Activated CD4-positive, alpha-beta memory T cell treated with anti-CD3 and anti-CD28 coated beads for 36 hours (primary cell): ENCODE measurements around the gene SERPINA12. TPM values are rescaled to one million over a fixed set of nuclear protein-coding genes. Genes with fewer than 3 reads are reported as not detected.

ENCODE experiments used
- CTCF ChIA-PET: fragments of 350-600 bp; sonication (Branson Sonifier 250); formaldehyde crosslinking; loops from one replicate; lab custom pipeline; 2021; ENCODE audit warnings: antibody characterized with exemption, inconsistent platforms; lab: Charles Lee
- POLR2A ChIA-PET: fragments of 350-600 bp; sonication (Branson Sonifier 250); formaldehyde crosslinking; loops from one replicate; lab custom pipeline; 2021; ENCODE audit warnings: antibody characterized with exemption; lab: Charles Lee
- DNase-seq: peaks from one replicate; pipeline ENCODE4 v3.0.0-alpha.2; 2020
- H3K27ac Mint-ChIP-seq: one replicate; pipeline ENCODE4 v1.8.0; 2021; ENCODE audit warnings: mixed read lengths
- H3K27me3 Mint-ChIP-seq: one replicate; pipeline ENCODE4 v1.8.0; 2021; ENCODE audit warnings: mixed read lengths
- H3K36me3 Mint-ChIP-seq: one replicate; pipeline ENCODE4 v1.8.0; 2021; ENCODE audit warnings: mixed read lengths
- H3K4me1 Mint-ChIP-seq: one replicate; pipeline ENCODE4 v1.8.0; 2021; ENCODE audit warnings: low read depth, mixed read lengths
- H3K4me3 Mint-ChIP-seq: one replicate; pipeline ENCODE4 v1.8.0; 2021; ENCODE audit warnings: mild to moderate bottlenecking, mixed read lengths
- H3K9me3 Mint-ChIP-seq: one replicate; pipeline ENCODE4 v1.8.0; 2021; ENCODE audit warnings: mixed read lengths
- intact Hi-C: fragments of 100-400 bp; cut with micrococcal nuclease; formaldehyde crosslinking; loops from one replicate; pipeline ENCODE4 v1.15.1; 2023
- total RNA-seq, 2 experiments: library from RNA; stranded (reverse); gene quantifications; one replicate each; pipeline ENCODE4 v1.2.3, GENCODE V29; 2021

SERPINA12 gene
- total RNA-seq, 2 experiments from 2014 or later: not detected

GRCh38 chr14:94543449-94544124 is 34.3 kb upstream of the SERPINA12 start:
- intact Hi-C loops: no loop called here
- ChIA-PET CTCF (interaction anchor here (1.2 kb wide), 1 partner anchor 57 kb away, joined by 5 read pairs; no protein-coding TSS in a partner anchor), POLR2A (no interaction called here)
- no peak for DNase-seq
- peaks cover 16% of the 10 kb centered on the region for H3K27me3 Mint-ChIP-seq
- H3K9me3 Mint-ChIP-seq: peaks cover 2% of the 10 kb centered on the region
- no peak overlapping the region for H3K4me3 Mint-ChIP-seq
- no peaks in the 10 kb centered on the region for H3K4me1 Mint-ChIP-seq
- no peak overlapping the region for H3K27ac Mint-ChIP-seq
- no peaks in the 10 kb centered on the region for H3K36me3 Mint-ChIP-seq

- Mint-ChIP-seq H3K27me3 (peaks cover 19% of the 10 kb centered on the region), H3K27ac (no peak overlapping the region), H3K9me3 (peaks cover 2% of the 10 kb centered on the region), H3K4me1 (no peaks in the 10 kb centered on the region), H3K36me3 (no peaks in the 10 kb centered on the region), H3K4me3 (no peak overlapping the region)
- DNase-seq: no peak
- CTCF ChIA-PET: interaction anchor here (1.2 kb wide), 1 partner anchor 56 kb away, joined by 5 read pairs; no protein-coding TSS in a partner anchor
- intact Hi-C loops: no loop called here
- POLR2A ChIA-PET: no interaction called here
Observed at GRCh38 chr14:94542811-94543440, 33.7 kb upstream of the SERPINA12 start.

DNA sequence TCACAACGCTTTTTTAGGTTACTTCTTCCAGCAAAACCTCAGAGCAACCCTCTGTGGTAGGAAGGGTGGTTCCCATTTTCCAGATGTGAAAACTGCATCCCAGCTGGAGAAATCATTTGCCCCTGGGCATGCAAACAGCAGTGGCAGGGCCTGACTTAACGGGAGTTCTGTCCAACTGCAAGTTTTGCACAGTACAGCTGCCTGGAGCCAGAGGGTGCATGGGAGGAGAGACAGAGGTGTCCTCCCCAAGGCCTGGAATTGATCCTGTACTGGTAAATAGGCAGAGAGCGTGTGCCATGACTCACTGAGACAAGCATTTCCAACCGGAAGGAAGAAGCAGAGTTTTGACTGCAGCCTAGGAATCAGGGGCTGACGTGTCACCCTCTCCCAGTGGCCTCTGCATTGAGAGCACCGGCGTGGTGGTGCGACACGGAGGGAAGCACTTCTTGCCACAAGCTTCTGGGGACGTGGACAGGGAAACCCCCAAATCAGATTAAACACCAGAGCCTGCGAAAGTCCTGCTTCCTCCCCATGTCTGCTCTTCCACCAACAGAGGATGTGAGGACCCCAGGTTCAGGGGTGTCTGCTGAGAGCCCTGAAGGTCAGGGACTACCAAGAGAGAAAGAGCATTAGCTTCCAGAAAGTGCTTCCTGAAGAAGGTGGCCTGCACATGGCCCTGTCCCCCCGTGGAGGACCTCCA is 33.0 kb upstream of the SERPINA12 start:
- no peak for DNase-seq
- Mint-ChIP-seq H3K4me3 (no peak overlapping the region), H3K27me3 (peaks cover 20% of the 10 kb centered on the region), H3K9me3 (peaks cover 2% of the 10 kb centered on the region), H3K36me3 (no peaks in the 10 kb centered on the region), H3K27ac (no peak overlapping the region), H3K4me1 (no peaks in the 10 kb centered on the region)
- intact Hi-C loops: no loop called here
- ChIA-PET CTCF (interaction anchor here (1.2 kb wide), 1 partner anchor 56 kb away, joined by 5 read pairs; no protein-coding TSS in a partner anchor), POLR2A (no interaction called here)

- ChIA-PET POLR2A (no interaction called here), CTCF (interaction anchor here (0.6 to 1.2 kb wide), 2 partner anchors 8 to 109 kb away, joined by 3 read pairs; no protein-coding TSS in a partner anchor)
- Mint-ChIP-seq H3K27ac (no peak overlapping the region), H3K4me3 (no peak overlapping the region), H3K36me3 (no peaks in the 10 kb centered on the region), H3K9me3 (no peaks in the 10 kb centered on the region), H3K27me3 (peaks cover 20% of the 10 kb centered on the region), H3K4me1 (no peaks in the 10 kb centered on the region)
- DNase-seq: no peak
- intact Hi-C loops: no loop called here
Observed at GRCh38 chr14:94541234-94541975, 32.1 kb upstream of the SERPINA12 start.

DNA sequence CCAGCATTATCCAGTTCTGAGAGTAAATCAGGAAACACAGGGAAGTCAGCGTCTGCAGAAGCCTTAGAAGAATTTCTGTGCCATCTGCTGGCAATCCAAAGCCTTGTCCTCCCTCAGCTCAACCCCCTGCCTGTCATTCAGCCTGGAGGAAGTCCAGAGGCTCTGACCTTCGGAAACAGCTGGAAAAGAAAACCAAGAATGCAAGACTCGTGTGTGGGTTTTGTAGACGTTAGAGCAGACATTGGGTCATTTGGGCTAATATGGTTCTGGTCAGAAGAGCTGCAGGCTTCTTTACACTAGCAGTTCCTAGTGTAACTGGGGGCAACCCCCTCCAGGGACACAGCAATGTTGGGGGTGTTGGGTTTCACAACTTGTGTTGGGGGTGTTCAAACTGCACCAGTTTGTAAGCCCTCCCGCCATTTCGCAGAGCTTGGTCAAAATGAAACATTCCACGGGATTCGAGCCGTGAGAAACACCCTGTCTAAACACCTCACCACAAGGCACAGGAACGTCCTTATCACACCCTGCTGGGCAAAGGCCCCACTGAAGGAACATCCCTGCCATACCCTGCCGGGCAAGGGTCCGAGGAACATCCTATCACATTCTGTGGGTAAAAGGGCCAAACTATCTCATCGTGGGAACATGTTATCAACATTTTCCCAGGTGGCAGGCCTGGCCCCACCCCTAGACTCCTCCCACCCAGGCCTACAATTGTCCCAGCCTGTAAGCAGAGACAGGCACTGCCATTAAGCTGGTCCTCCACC is 30.9 kb upstream of the SERPINA12 start:
- POLR2A ChIA-PET: interaction anchor here (0.6 kb wide), 1 partner anchor 882 kb away, joined by 4 read pairs; no protein-coding TSS in a partner anchor
- H3K36me3 Mint-ChIP-seq: no peaks in the 10 kb centered on the region
- intact Hi-C loops: no loop called here
- DNase-seq: no peak
- H3K4me3 Mint-ChIP-seq: no peak overlapping the region
- CTCF ChIA-PET: interaction anchor here (0.8 to 1.2 kb wide), 2 partner anchors 9 kb away, joined by 3 read pairs; no protein-coding TSS in a partner anchor
- H3K27ac Mint-ChIP-seq: no peak overlapping the region
- H3K27me3 Mint-ChIP-seq: peaks cover 16% of the 10 kb centered on the region
- H3K4me1 Mint-ChIP-seq: no peaks in the 10 kb centered on the region
- H3K9me3 Mint-ChIP-seq: no peaks in the 10 kb centered on the region

- Mint-ChIP-seq H3K9me3 (no peaks in the 10 kb centered on the region), H3K4me1 (no peaks in the 10 kb centered on the region), H3K36me3 (no peaks in the 10 kb centered on the region), H3K27me3 (peaks cover 16% of the 10 kb centered on the region), H3K27ac (no peak overlapping the region), H3K4me3 (no peak overlapping the region)
- ChIA-PET CTCF (interaction anchor here (0.8 to 2.0 kb wide), 2 partner anchors 10 kb away, joined by 3 to 11 read pairs; no protein-coding TSS in a partner anchor), POLR2A (no interaction called here)
- intact Hi-C loops: no loop called here
- DNase-seq: no peak
Observed at GRCh38 chr14:94539181-94539580, 29.9 kb upstream of the SERPINA12 start.

DNA sequence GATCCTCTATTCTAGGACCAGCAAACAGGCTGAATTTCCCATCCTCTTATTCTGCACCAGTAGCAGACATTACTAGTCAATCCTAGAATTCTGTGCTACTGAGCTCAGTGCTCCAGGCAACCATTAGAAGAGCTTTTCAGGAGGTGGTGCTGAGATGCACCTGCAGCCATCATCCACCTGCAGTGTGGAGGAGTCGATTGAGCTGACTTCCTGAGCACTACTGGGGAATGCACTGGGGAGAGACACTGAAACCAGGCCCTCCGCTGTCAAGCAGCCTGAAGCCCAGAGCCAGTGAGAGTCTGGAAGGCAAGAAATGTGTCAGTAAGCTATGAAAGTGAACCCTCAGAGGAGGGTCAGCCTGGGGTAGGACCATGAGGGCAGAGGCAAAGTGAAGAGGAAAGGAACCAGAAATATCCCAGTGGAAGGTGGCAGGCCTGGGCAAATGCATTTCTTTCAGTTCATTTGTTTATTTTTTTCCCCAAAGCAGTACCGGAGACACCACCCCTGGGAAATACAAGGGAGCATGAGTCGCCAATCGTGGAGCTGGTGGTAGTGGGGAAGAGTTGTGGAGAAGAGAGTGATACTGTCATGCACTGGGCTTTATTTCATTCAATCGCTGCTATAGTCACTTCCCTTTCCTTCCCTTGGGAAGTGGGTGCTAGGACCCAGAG is 28.9 kb upstream of the SERPINA12 start:
- Mint-ChIP-seq H3K27me3 (peaks cover 22% of the 10 kb centered on the region), H3K27ac (no peak overlapping the region), H3K4me1 (no peaks in the 10 kb centered on the region), H3K36me3 (no peaks in the 10 kb centered on the region), H3K9me3 (no peaks in the 10 kb centered on the region), H3K4me3 (no peak overlapping the region)
- intact Hi-C loops: no loop called here
- POLR2A ChIA-PET: no interaction called here
- CTCF ChIA-PET: interaction anchor here (2.0 kb wide), 1 partner anchor 11 kb away, joined by 11 read pairs; no protein-coding TSS in a partner anchor
- DNase-seq: no peak

DNA sequence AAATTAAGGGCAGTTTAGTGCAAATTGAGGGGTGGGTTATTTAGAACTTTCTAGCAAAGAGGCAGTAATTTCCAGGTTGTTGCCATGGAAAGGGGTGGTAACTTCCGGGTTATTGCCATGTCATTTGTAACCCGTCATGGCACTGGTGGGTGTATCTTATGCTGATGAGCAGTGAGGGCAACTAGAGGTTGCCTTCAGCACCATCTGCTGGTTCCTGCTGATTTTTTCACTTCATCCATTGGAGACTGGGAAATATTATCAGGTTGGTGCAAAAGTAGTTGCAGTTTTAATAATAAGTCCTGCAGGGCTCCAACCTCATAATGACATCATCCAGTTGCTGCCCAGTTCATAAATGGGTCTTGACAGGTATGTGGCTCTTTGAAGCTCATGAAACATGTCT is 27.6 kb upstream of the SERPINA12 start:
- no peak overlapping the region for H3K27ac Mint-ChIP-seq
- no peaks in the 10 kb centered on the region for H3K4me1 Mint-ChIP-seq
- CTCF ChIA-PET: no interaction called here
- no peaks in the 10 kb centered on the region for H3K36me3 Mint-ChIP-seq
- peaks cover 20% of the 10 kb centered on the region for H3K27me3 Mint-ChIP-seq
- no peaks in the 10 kb centered on the region for H3K9me3 Mint-ChIP-seq
- no peak for DNase-seq
- intact Hi-C loops: no loop called here
- H3K4me3 Mint-ChIP-seq: no peak overlapping the region
- POLR2A ChIA-PET: no interaction called here

DNA sequence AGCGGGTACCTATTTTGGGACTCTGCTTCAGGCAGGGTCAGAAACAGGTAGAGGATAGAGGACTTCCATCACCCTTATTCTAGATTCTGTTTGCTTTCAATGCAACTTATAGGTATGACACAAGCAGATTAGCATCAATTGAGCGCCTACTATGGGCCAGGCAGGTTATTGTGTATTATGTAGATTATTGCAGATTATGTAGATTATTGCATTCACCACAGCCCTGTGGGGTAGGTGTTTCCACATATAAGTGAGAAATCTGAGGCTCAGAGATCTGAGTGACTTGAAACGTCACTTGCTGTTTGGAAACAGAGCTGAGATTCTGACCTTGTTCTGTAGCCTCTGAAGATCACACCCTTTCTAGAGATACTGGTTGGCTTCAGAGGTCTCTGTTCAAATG is 26.2 kb upstream of the SERPINA12 start:
- CTCF ChIA-PET: interaction anchor here (2.6 kb wide), 1 partner anchor 14 kb away, joined by 7 read pairs; no protein-coding TSS in a partner anchor
- POLR2A ChIA-PET: no interaction called here
- Mint-ChIP-seq H3K4me1 (no peaks in the 10 kb centered on the region), H3K27ac (no peak overlapping the region), H3K4me3 (no peak overlapping the region), H3K27me3 (peaks cover 22% of the 10 kb centered on the region), H3K36me3 (no peaks in the 10 kb centered on the region), H3K9me3 (no peaks in the 10 kb centered on the region)
- no peak for DNase-seq
- intact Hi-C loops: no loop called here

- Mint-ChIP-seq H3K36me3 (no peaks in the 10 kb centered on the region), H3K4me1 (no peaks in the 10 kb centered on the region), H3K9me3 (no peaks in the 10 kb centered on the region), H3K27ac (no peak overlapping the region), H3K27me3 (peaks cover 16% of the 10 kb centered on the region), H3K4me3 (no peak overlapping the region)
- intact Hi-C loops: no loop called here
- DNase-seq: no peak
- POLR2A ChIA-PET: no interaction called here
- CTCF ChIA-PET: interaction anchor here (0.6 to 1.2 kb wide), 2 partner anchors 14 to 46 kb away, joined by 3 read pairs; no protein-coding TSS in a partner anchor
Observed at GRCh38 chr14:94532447-94532846, 23.2 kb upstream of the SERPINA12 start.

GRCh38 chr14:94531187-94531586 is 21.9 kb upstream of the SERPINA12 start:
- POLR2A ChIA-PET: no interaction called here
- H3K27me3 Mint-ChIP-seq: peaks cover 21% of the 10 kb centered on the region
- CTCF ChIA-PET: no interaction called here

More at GRCh38 chr14:94531187-94531586, 21.9 kb upstream of the SERPINA12 start:
- Mint-ChIP-seq H3K4me3 (no peak overlapping the region), H3K9me3 (no peaks in the 10 kb centered on the region), H3K4me1 (no peaks in the 10 kb centered on the region), H3K36me3 (no peaks in the 10 kb centered on the region), H3K27ac (no peak overlapping the region)
- no peak for DNase-seq
- intact Hi-C loops: no loop called here
